GM12878 (cell line): Measurements from ENCODE around the gene ASIC3. TPM values are rescaled to one million over a fixed set of nuclear protein-coding genes. Genes with fewer than 3 reads are reported as not detected.

Experiments used
- ATAC-seq: fragments of 200-7000 bp; cut with Tn5 transposase; 3 replicates; pipeline ENCODE4 v1.9.1; 2020; ENCODE audit warnings: mild to moderate bottlenecking, moderate library complexity
- BruUV-seq: library from RNA; stranded (reverse); fragments of 400-500 nt; replicated peaks from 2 replicates; lab custom pipeline; 2021; lab: Mats Ljungman, UMichigan
- CTCF ChIA-PET: fragments of 300-600 bp; sonication (Branson Sonifier 250); formaldehyde crosslinking; extraction: SDS; loops from one replicate; lab custom pipeline; 2021; ENCODE audit warnings: inconsistent platforms; lab: Yijun Ruan, JAX
- POLR2A ChIA-PET: fragments of 350-600 bp; formaldehyde crosslinking; extraction: SDS; loops from one replicate; lab custom pipeline; 2021; ENCODE audit warnings: inconsistent platforms; lab: Charles Lee
- RAD21 ChIA-PET: fragments of 300-600 bp; sonication (Branson Sonifier 250); formaldehyde crosslinking; loops from one replicate; lab custom pipeline; 2023; ENCODE audit warnings: antibody characterized with exemption; ENCODE audit not compliant: unreplicated experiment; lab: Charles Lee
- SMC1A ChIA-PET: fragments of 300-600 bp; sonication (Branson Sonifier 250); formaldehyde crosslinking; loops from one replicate; lab custom pipeline; 2023; ENCODE audit not compliant: unreplicated experiment, uncharacterized antibody; lab: Charles Lee
- DNase-seq: peaks from one replicate; pipeline ENCODE4 v3.0.0-alpha.2; 2011; ENCODE audit warnings: low read depth, low spot score
- FAIRE-seq: peaks from 3 replicates; lab custom pipeline; 2011; peaks lifted over from hg19 to GRCh38; lab: Jason Lieb, UNC
- H2AFZ ChIP-seq: 2 replicates; pipeline ENCODE4 v1.6.0; 2011; ENCODE audit warnings: low read depth, low read length, control low read depth; ENCODE audit not compliant: control insufficient read depth
- H3K27ac ChIP-seq: 2 replicates; pipeline ENCODE4 v1.5.1; 2011; ENCODE audit warnings: control low read depth; ENCODE audit not compliant: control insufficient read depth, insufficient read depth
- H3K27me3 ChIP-seq, 2 experiments: replicated peaks in 1 of 2; 2 replicates each; pipeline versions ENCODE4 v1.6.0 to v1.6.1; 2011; ENCODE audit warnings: low read length in 1 of 2; ENCODE audit not compliant: control insufficient read depth in 2 of 2, insufficient read depth in 2 of 2
- H3K36me3 ChIP-seq, 2 experiments: 2 replicates each; pipeline ENCODE4 v1.5.1; 2011; ENCODE audit warnings: low read length in 1 of 2; ENCODE audit not compliant: control insufficient read depth in 2 of 2, insufficient read depth in 2 of 2
- H3K4me1 ChIP-seq: 2 replicates; pipeline ENCODE4 v1.6.1; 2011; ENCODE audit warnings: mild to moderate bottlenecking, low read length, moderate library complexity, mixed read lengths; ENCODE audit not compliant: control insufficient read depth, insufficient read depth
- H3K4me2 ChIP-seq: 2 replicates; pipeline ENCODE4 v1.6.0; 2011; ENCODE audit warnings: control low read depth; ENCODE audit not compliant: control insufficient read depth, insufficient read depth
- H3K4me3 ChIP-seq: fragments of 200-600 bp; sonication (generic); 2 replicates; pipeline ENCODE4 v1.5.1; 2016
- H3K79me2 ChIP-seq: 2 replicates; pipeline ENCODE4 v1.6.0; 2011; ENCODE audit warnings: low read length; ENCODE audit not compliant: control insufficient read depth, insufficient read depth
- H3K9ac ChIP-seq: 2 replicates; pipeline ENCODE4 v1.8.0; 2011; ENCODE audit warnings: low read length, control low read depth, mixed read lengths; ENCODE audit not compliant: control insufficient read depth, insufficient read depth
- H3K9me3 ChIP-seq: replicated peaks from 3 replicates; pipeline ENCODE4 v1.5.1; 2011; ENCODE audit warnings: mild to moderate bottlenecking, low read length; ENCODE audit not compliant: control insufficient read depth, insufficient read depth
- H4K20me1 ChIP-seq: 2 replicates; pipeline ENCODE4 v1.6.0; 2011; ENCODE audit not compliant: control insufficient read depth, insufficient read depth
- BCLAF1 ChIP-seq: fragments of 450-650 bp; IDR thresholded peaks from 2 replicates; pipeline ENCODE4 v1.6.1; 2017; ENCODE audit warnings: antibody characterized with exemption, mild to moderate bottlenecking, moderate library complexity
- JUND ChIP-seq: IDR thresholded peaks from 2 replicates; pipeline ENCODE4 v1.6.1; 2012; ENCODE audit warnings: low read depth, mild to moderate bottlenecking, low read length, improper control_type of control experiment, moderate library complexity
- MEF2B ChIP-seq: fragments of 450-650 bp; IDR thresholded peaks from 2 replicates; pipeline ENCODE4 v1.6.1; 2018; ENCODE audit warnings: mild to moderate bottlenecking, moderate library complexity; ENCODE audit not compliant: partially characterized antibody, poor library complexity, severe bottlenecking
- NBN ChIP-seq: fragments of 450-650 bp; IDR thresholded peaks from 2 replicates; pipeline ENCODE4 v1.6.1; 2016
- NR2C1 ChIP-seq: fragments of 450-650 bp; IDR thresholded peaks from 2 replicates; pipeline ENCODE4 v1.6.1; 2017; ENCODE audit warnings: antibody characterized with exemption, mild to moderate bottlenecking, moderate library complexity
- RELB ChIP-seq: fragments of 450-650 bp; IDR thresholded peaks from 2 replicates; pipeline ENCODE4 v1.6.1; 2017; ENCODE audit warnings: low read depth, mild to moderate bottlenecking, moderate library complexity
- STAT3 ChIP-seq: IDR thresholded peaks from 2 replicates; pipeline ENCODE4 v1.6.1; 2011; ENCODE audit warnings: low read depth, low read length, improper control_type of control experiment
- TAF1 ChIP-seq: IDR thresholded peaks from 2 replicates; pipeline ENCODE4 v1.6.1; 2011; ENCODE audit warnings: mild to moderate bottlenecking, low read depth, low read length, borderline replicate concordance
- TCF3 ChIP-seq: IDR thresholded peaks from 2 replicates; pipeline ENCODE4 v1.6.1; 2012; ENCODE audit warnings: low read depth, mild to moderate bottlenecking, low read length, borderline replicate concordance; ENCODE audit not compliant: insufficient read depth
- ZBTB40 ChIP-seq: fragments of 450-650 bp; IDR thresholded peaks from 2 replicates; pipeline ENCODE4 v1.6.1; 2016; ENCODE audit warnings: mild to moderate bottlenecking, moderate library complexity, borderline replicate concordance
- whole genome bisulfite sequencing: methylation state at CpG from one replicate; pipeline ENCODE4 v1.1.6; 2016; ENCODE audit warnings: low lambda C conversion rate; ENCODE audit not compliant: insufficient replicate concordance, insufficient coverage; ENCODE audit errors: missing lambda C conversion rate; 5-methylcytosine and 5-hydroxymethylcytosine counted together
- in situ Hi-C: fragments of 300-500 bp; cut with MboI; formaldehyde crosslinking; loops from 9 replicates; pipeline ENCODE4 v1.14.3; 2018; ENCODE audit warnings: mixed read lengths
- intact Hi-C: fragments of 100-400 bp; cut with micrococcal nuclease; formaldehyde crosslinking; loops from one replicate; pipeline ENCODE4 v1.14.2; 2022; ENCODE audit not compliant: unreplicated experiment
- polyA plus RNA-seq, 11 experiments: library from polyadenylated mRNA; depleted of rRNA in 4 of 11; unstranded in 6 of 11; stranded (reverse) in 5 of 11; fragments of >200 nt; fragmentation: Nextera tagmentation in 4 of 11; fragmentation: Illumina TruSeq in 1 of 11; extraction: Ambion mirVana in 4 of 11; extraction: Trizol in 1 of 11; gene quantifications; 1 replicate in 1 of 11; 2 replicates in 10 of 11; pipeline versions ENCODE4 v1.2.1 to v1.2.3, GENCODE V29; 2011 to 2016; ENCODE audit warnings: inconsistent platforms in 2 of 11, missing spikeins in 2 of 11, low read depth in 1 of 11
- total RNA-seq, 4 experiments: library from RNA; depleted of rRNA in 3 of 4; stranded (reverse); fragments of >200 nt in 3 of 4; fragmentation: Illumina TruSeq in 1 of 4; extraction: Trizol in 1 of 4; gene quantifications; 2 replicates each; pipeline versions ENCODE4 v1.2.1 to v1.2.3, GENCODE V29; 2013 to 2021

Gene ASIC3
- total and polyA plus RNA-seq, 10 of the 15 experiments (the other 5 are each of a cell fraction or from before 2014, with no cell fraction given), result 0.07 to 1.0 (median 0.44) TPM; not detected in 4

- Histone ChIP-seq H3K4me3 (no peak overlapping the region), H3K79me2 (no peaks in the 10 kb centered on the region), H3K4me1 (no peaks in the 10 kb centered on the region), H3K9ac (no peak overlapping the region), H3K4me2 (no peak overlapping the region), H4K20me1 (no peaks in the 10 kb centered on the region), H3K27me3 (no peaks in the 10 kb centered on the region), H3K36me3 (peaks cover 11 to 27% of the 10 kb centered on the region in 2 experiments; a peak in 3 of 4 replicates), H3K9me3 (no peaks in the 10 kb centered on the region), H3K27ac (no peak overlapping the region), H2AFZ (no peak overlapping the region)
- in situ Hi-C loops, result no loop called here
- ChIA-PET CTCF (no interaction called here), POLR2A (no interaction called here), SMC1A (no interaction called here), RAD21 (no interaction called here)
- no peak for ATAC-seq
- no TSS peak for BruUV-seq
- FAIRE-seq, result no peak
- no peak for TF ChIP-seq STAT3
- no peak for TF ChIP-seq NBN
- TF ChIP-seq ZBTB40, result no peak
- no peak for TF ChIP-seq TAF1
- no peak for TF ChIP-seq NR2C1
- TF ChIP-seq MEF2B, result no peak
- no peak for TF ChIP-seq BCLAF1
- no peak for TF ChIP-seq TCF3
- no peak for TF ChIP-seq RELB
- TF ChIP-seq JUND, result no peak
- no peak for DNase-seq
- WGBS, result 92% methylated on average over 17 of the region's 17 CpGs
- intact Hi-C loops, result no loop called here
Observed at GRCh38 chr7:151069841-151070573, 21.7 kb downstream of the ASIC3 start.
